DND-41 (cell line): ENCODE results near the gene CA14.

ENCODE experiments used
- ATAC-seq: fragments of 200-7000 bp; cut with Tn5 transposase; 3 replicates; pipeline ENCODE4 v1.9.1; 2021; ENCODE audit warnings: low read depth; ENCODE audit not compliant: insufficient read depth
- DNase-seq: peaks from one replicate; pipeline ENCODE4 v3.0.0-alpha.2; 2020
- H2AFZ ChIP-seq: 2 replicates; pipeline ENCODE4 v1.6.0; 2012; ENCODE audit warnings: low read depth, low read length
- H3K27ac ChIP-seq: 2 replicates; pipeline ENCODE4 v1.5.1; 2012; ENCODE audit warnings: low read length, inconsistent platforms
- H3K27me3 ChIP-seq: fragments of 200-600 bp; sonication (generic); 2 replicates; pipeline ENCODE4 v1.6.0; 2012; ENCODE audit warnings: low read length, mild to moderate bottlenecking, inconsistent platforms; ENCODE audit not compliant: insufficient read depth, poor library complexity
- H3K36me3 ChIP-seq: 2 replicates; pipeline ENCODE4 v1.5.1; 2012; ENCODE audit warnings: low read length, inconsistent platforms; ENCODE audit not compliant: insufficient read depth
- H3K4me1 ChIP-seq: 2 replicates; pipeline ENCODE4 v1.5.1; 2012; ENCODE audit warnings: mild to moderate bottlenecking, low read length; ENCODE audit not compliant: insufficient read depth
- H3K4me2 ChIP-seq: 2 replicates; pipeline ENCODE4 v1.6.0; 2012; ENCODE audit warnings: mild to moderate bottlenecking, moderate library complexity, low read length, inconsistent platforms; ENCODE audit not compliant: insufficient read depth
- H3K4me3 ChIP-seq, 2 experiments: fragments of 200-600 bp in 1 of 2; shearing (Covaris generic) in 1 of 2; 2 replicates each; pipeline ENCODE4 v1.5.1; 2012 to 2016; ENCODE audit warnings: inconsistent platforms in 2 of 2, low read length in 2 of 2, mild to moderate bottlenecking in 2 of 2, low read depth in 1 of 2, moderate library complexity in 1 of 2
- H3K79me2 ChIP-seq: 2 replicates; pipeline ENCODE4 v1.6.0; 2012; ENCODE audit warnings: low read length, inconsistent platforms; ENCODE audit not compliant: insufficient read depth
- H3K9ac ChIP-seq: 2 replicates; pipeline ENCODE4 v1.6.0; 2012; ENCODE audit warnings: low read depth, mild to moderate bottlenecking, inconsistent platforms, low read length, moderate library complexity
- H3K9me3 ChIP-seq: 2 replicates; pipeline ENCODE4 v1.5.1; 2012; ENCODE audit warnings: low read length, moderate library complexity, mild to moderate bottlenecking, inconsistent platforms; ENCODE audit not compliant: insufficient read depth, severe bottlenecking
- H4K20me1 ChIP-seq: 2 replicates; pipeline ENCODE4 v1.6.0; 2012; ENCODE audit warnings: low read length; ENCODE audit not compliant: insufficient read depth
- EZH2 ChIP-seq: IDR thresholded peaks from 3 replicates; pipeline ENCODE4 v1.6.1; 2012; ENCODE audit warnings: borderline replicate concordance, low read depth, mild to moderate bottlenecking, moderate library complexity, low read length, inconsistent platforms; ENCODE audit not compliant: severe bottlenecking
- TF ChIP-seq, protein P1 (sequence below): IDR thresholded peaks from 2 replicates; pipeline ENCODE4 v1.5.1; 2012; ENCODE audit warnings: borderline replicate concordance, low read length, moderate library complexity, mild to moderate bottlenecking; ENCODE audit not compliant: poor library complexity, severe bottlenecking; ENCODE audit errors: extremely low read depth

The CA14 gene

DNA sequence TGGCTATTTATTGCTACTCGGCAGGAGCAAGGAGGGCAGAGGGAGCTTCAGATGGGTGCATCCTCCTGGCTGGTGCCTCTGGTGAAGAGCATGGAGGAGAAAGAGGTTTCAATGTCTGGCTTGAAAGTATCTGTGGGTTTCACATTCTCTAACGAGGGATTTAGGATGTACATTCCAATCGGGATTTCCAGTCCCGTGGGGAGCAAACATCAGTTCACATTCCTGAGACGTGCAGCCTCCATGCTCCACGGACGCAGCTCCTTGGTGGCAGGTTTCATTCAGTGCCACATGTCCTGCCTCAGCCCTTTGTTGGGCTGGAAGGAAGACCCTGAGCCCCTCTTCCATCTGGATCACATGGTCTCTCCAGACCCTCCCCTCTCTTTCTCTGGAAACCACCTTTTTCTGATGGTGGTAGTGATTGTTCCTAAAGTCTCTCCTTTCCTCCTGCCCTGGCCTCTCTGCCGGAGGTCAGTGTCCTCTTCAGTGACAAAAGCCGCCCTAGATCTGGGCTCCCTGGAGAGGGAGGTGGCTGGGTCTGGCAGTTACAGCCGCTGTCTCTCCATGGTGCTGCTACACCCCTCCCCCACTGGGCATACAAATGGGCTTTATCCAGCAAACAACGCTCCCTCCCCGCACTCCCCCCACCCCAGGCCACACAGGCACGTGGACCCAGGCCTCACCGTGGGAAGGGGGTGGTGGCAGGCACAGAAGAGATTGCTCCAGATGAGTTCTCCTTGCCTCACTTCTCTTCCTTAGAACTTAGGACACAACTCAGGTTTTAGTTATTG, 826 bp upstream of the CA14 start:
- Histone ChIP-seq H3K27me3 (peaks cover 34% of the 10 kb centered on the region), H3K4me1 (peaks cover 7% of the 10 kb centered on the region), H3K4me2 (no peak overlapping the region), H3K79me2 (no peaks in the 10 kb centered on the region), H3K36me3 (no peaks in the 10 kb centered on the region), H3K4me3 (no peak overlapping the region), H3K27ac (no peak overlapping the region), H4K20me1 (no peaks in the 10 kb centered on the region), H3K9me3 (no peaks in the 10 kb centered on the region), H2AFZ (no peak overlapping the region), H3K9ac (no peak overlapping the region)
- TF ChIP-seq EZH2 = no peak
- TF ChIP-seq, protein P1, sequence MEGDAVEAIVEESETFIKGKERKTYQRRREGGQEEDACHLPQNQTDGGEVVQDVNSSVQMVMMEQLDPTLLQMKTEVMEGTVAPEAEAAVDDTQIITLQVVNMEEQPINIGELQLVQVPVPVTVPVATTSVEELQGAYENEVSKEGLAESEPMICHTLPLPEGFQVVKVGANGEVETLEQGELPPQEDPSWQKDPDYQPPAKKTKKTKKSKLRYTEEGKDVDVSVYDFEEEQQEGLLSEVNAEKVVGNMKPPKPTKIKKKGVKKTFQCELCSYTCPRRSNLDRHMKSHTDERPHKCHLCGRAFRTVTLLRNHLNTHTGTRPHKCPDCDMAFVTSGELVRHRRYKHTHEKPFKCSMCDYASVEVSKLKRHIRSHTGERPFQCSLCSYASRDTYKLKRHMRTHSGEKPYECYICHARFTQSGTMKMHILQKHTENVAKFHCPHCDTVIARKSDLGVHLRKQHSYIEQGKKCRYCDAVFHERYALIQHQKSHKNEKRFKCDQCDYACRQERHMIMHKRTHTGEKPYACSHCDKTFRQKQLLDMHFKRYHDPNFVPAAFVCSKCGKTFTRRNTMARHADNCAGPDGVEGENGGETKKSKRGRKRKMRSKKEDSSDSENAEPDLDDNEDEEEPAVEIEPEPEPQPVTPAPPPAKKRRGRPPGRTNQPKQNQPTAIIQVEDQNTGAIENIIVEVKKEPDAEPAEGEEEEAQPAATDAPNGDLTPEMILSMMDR = no peak
- DNase-seq (no peak), ATAC-seq (no peak)

DNA sequence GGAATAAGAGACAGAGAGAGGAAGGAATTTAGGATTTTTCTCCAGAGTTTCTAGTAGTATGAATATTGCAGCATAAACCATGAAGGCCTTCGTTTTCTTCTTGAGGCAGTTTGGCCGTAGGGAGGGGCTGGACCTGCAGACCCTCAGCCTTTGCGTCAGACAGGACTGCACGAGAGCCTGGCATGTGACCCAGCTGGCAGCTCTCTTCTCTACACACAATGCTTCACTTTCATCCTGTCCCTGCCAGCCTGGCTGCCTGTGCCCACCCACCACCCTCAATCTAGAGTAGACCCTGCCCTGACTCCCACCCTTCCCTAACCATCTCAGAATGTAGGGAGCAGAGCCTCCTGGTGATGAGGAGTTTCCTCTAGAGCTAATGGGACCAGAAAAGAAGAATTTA, 1.6 kb downstream of the CA14 start:
- no peak overlapping the region for H3K4me2 ChIP-seq
- no peaks in the 10 kb centered on the region for H3K9me3 ChIP-seq
- H3K9ac ChIP-seq = no peak overlapping the region
- H3K36me3 ChIP-seq = no peaks in the 10 kb centered on the region
- DNase-seq (no peak), ATAC-seq (no peak)
- peaks cover 34% of the 10 kb centered on the region for H3K27me3 ChIP-seq
- H3K4me3 ChIP-seq = no peak overlapping the region
- no peak overlapping the region for H3K27ac ChIP-seq
- H3K4me1 ChIP-seq = peaks cover 7% of the 10 kb centered on the region
- no peak overlapping the region for H2AFZ ChIP-seq
- TF ChIP-seq EZH2 = no peak
- TF ChIP-seq, protein P1 = no peak
- H3K79me2 ChIP-seq = no peaks in the 10 kb centered on the region
- no peaks in the 10 kb centered on the region for H4K20me1 ChIP-seq

DNA sequence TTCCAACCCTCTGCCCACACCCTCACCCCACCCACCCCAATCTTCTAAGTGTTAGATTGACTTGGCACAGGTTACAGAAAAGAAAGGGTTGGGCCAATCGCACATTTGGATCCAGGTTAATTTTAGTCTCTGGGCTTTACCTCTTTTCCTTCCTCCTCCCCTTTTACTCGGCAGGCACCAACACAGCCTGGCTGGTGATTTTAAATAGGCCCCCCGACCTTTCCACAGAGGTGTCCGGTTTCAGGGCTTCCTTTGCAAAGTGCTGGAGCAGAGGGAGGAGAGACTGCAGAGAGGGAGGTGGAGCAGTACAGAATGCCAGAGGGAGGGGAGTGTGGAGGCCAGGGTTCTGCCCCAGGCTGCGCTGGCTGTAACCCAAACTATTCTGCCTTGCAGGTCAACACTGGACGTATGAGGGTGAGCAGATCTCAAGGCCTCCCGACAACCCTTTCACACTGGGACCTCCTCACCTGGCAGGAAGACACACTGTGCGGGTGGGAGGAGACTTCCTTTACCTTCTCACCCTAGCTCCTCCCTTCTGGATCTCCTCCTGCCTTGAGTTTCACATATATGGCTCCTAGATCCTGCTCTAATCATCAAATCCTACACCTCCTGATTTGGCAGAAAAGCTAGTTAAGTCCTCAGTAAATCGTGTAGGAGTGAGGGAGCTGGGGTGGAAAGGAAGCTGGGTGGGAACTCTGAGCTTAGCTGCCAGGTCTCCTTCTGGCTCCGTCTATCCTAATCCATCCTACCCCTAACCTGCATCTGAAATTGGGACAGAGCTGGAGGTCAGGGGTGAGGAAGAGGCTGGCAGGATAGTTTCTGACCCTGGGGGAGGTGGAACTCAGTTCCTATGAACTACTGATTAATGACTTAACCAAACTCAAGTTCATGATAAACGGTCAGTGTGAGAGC, 2.4 kb downstream of the CA14 start:
- H3K9me3 ChIP-seq = no peaks in the 10 kb centered on the region
- H3K9ac ChIP-seq = no peak overlapping the region
- peaks cover 7% of the 10 kb centered on the region for H3K4me1 ChIP-seq
- no peak overlapping the region for H2AFZ ChIP-seq
- DNase-seq = no peak
- H3K36me3 ChIP-seq = peaks cover 6% of the 10 kb centered on the region; the same call in 1 of the 2 replicates
- H3K4me3 ChIP-seq = no peak overlapping the region
- no peak for TF ChIP-seq EZH2
- TF ChIP-seq, protein P1 = no peak
- peaks cover 34% of the 10 kb centered on the region for H3K27me3 ChIP-seq
- no peak overlapping the region for H3K27ac ChIP-seq
- ATAC-seq = no peak
- no peaks in the 10 kb centered on the region for H4K20me1 ChIP-seq
- H3K79me2 ChIP-seq = no peaks in the 10 kb centered on the region
- H3K4me2 ChIP-seq = no peak overlapping the region
